Measurements from ENCODE around the gene ZNF793. TPM values are rescaled to one million over a fixed set of nuclear protein-coding genes. Genes with fewer than 3 reads are reported as not detected.

ZNF793 gene
- 10 to 100 TPM in 1 of 4 donors, 1 to 10 TPM in 1, under 1 TPM in 2; 0.22 to 13.2 (median 1.1) TPM for polyA plus RNA-seq
- long read RNA-seq, donor 1: 0 reads
- long read RNA-seq, donor 2: 0 reads
- long read RNA-seq, donor 3: 0 reads
- long read RNA-seq, donor 4: 0 reads
- long read RNA-seq, donor 5: 0 reads
- long read RNA-seq, donor 6: 0 reads
- long read RNA-seq, donor 7, partial matches to known transcripts: 7 of 7 reads
- long read RNA-seq, donor 7, other reads (novel, unspliced or antisense): 0 of 7 reads
- long read RNA-seq, donor 8: 0 reads
- long read RNA-seq, donor 9: 0 reads
- long read RNA-seq, donor 10, partial matches to known transcripts: 0 of 5 reads
- long read RNA-seq, donor 10, other reads (novel, unspliced or antisense): 5 of 5 reads

- Histone ChIP-seq H3K4me1 (ENCODE audit: control insufficient read depth in 3 of 3, insufficient read depth in 2 of 3, low read depth in 1 of 3, low read length in 2 of 3) (peaks cover 0 to 8% (median 0%) of the 10 kb centered on the region in 3 donors), H3K9me3 (ENCODE audit: control insufficient read depth in 2 of 2, insufficient read depth in 1 of 2, low read depth in 1 of 2, low read length in 1 of 2) (peaks cover 1 to 7% of the 10 kb centered on the region in 2 donors), H3K4me3 (ENCODE audit: low read depth in 1 of 3, low read length in 3 of 3) (peak within 1 kb of the TSS; percentile 52 to 78 (median 71)), H3K27ac (ENCODE audit: low read depth in 1 of 3, low read length in 2 of 3) (peak within 1 kb of the TSS; percentile 92 to 95 (median 93)), H3K27me3 (ENCODE audit: control insufficient read depth in 3 of 3, insufficient read depth in 3 of 3, low read length in 3 of 3) (no peaks in the 10 kb centered on the region), H3K36me3 (ENCODE audit: control insufficient read depth in 3 of 3, insufficient read depth in 2 of 3, low read depth in 1 of 3, low read length in 3 of 3) (peaks cover 0 to 4% (median 0%) of the 10 kb centered on the region in 3 donors)
- FAIRE-seq: no peak
- peak; percentile 88 to 96 for DNase-seq
- WGBS, 3 donors: 1% methylated on average over 40 of the region's 40 CpGs
These were observed at the start of gene ZNF793 for GRCh38 chr19:37506387-37507166. Gene ZNF793 (plus strand): TSS chr19:37506939. CDS start chr19:37523440, 16,501 bp downstream.

DNA sequence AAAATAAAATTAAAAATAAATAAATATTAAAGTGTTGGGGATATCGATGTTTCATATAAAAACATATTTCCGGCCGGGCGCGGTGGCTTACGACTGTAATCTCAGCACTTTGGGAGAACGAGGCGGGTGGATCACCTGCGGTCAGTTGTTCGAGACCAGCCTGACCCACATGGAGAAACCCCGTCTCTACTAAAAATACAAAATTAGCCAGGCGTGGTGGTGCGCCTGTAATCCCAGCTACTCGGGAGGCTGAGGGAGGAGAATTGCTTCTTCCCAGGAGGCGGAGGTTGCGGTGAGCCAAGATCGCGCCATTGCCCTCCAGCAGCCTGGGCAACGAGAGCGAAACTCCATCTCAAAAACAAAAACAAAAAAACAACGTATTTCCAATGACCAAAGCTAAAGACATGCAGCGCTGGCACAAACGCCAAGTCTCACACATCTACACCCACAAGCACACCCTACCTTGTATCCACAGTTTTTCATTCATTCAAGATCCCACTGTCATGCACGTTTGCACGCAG, 40.4 kb upstream of the ZNF793 start:
- H3K27ac ChIP-seq (ENCODE audit: low read depth in 1 of 3, low read length in 2 of 3): peak overlapping the region in 2 of 3 donors; percentile 88 to 92
- 26 to 38% (median 36%) methylated on average over 25 of the region's 25 CpGs for WGBS, 3 donors
- no peak for FAIRE-seq

DNA sequence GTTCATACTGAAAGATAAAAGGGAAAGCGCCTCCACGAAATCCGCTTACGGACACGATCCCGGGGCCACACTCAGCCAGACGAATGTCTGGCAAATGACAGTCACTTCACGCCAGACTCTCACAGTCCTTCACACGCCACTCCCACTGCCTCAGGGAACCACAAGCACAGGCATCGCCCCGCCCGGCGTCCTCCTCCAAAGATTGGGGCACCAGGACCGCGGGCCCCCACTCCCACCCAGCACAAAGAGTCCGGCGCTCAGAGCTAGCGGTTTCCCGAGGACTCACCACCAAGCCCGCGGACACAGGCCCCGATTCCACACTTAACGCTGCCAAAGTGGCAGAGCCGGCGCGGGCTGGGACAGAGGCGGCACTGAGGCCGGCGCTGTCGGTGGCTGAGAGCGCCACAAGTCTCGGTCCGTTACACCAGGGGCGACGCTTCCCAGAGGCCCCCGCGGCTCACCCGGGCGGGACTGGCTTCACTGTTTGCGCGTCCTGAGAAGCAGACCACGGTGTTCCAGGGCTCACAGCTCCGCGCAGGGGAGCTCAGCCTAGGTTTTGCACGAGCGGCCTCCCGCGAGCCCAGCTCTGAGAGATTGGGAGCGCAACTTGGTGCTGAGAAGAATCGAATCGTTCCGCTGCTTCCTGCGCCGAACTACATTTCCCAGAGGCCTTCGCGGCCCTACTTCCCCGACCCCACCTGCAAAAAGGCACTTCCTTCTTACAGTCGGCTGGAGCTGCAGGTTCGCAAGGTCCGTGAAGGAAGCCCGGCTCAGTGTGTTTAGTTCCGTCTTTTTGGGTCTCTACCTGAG, 39.7 kb upstream of the ZNF793 start, which contains the start of gene ZNF569:
TSS of gene ZNF569 (minus strand) at position 647 of the 810 bp plus-strand sequence. CDS start 22,523 bp downstream, outside the sequence.
- WGBS, 3 donors: 0% methylated on average over 60 to 62 of the region's 62 CpGs
- peaks cover 0 to 2% (median under 1%) of the 10 kb centered on the region in 3 donors for H3K36me3 ChIP-seq (ENCODE audit: control insufficient read depth in 3 of 3, insufficient read depth in 2 of 3, low read depth in 1 of 3, low read length in 3 of 3)
- DNase-seq: peak; percentile 92 to 98
- FAIRE-seq: no peak
- peaks cover 0 to 10% of the 10 kb centered on the region in 2 donors for H3K9me3 ChIP-seq (ENCODE audit: control insufficient read depth in 2 of 2, insufficient read depth in 1 of 2, low read depth in 1 of 2, low read length in 1 of 2)
- peaks cover 0 to 2% (median 1%) of the 10 kb centered on the region in 3 donors for H3K4me1 ChIP-seq (ENCODE audit: control insufficient read depth in 3 of 3, insufficient read depth in 2 of 3, low read depth in 1 of 3, low read length in 2 of 3)
- peak within 1 kb of the TSS; percentile 59 to 96 (median 67) for H3K4me3 ChIP-seq (ENCODE audit: low read depth in 1 of 3, low read length in 3 of 3)
- no peaks in the 10 kb centered on the region for H3K27me3 ChIP-seq (ENCODE audit: control insufficient read depth in 3 of 3, insufficient read depth in 3 of 3, low read length in 3 of 3)
- peak within 1 kb of the TSS; percentile 64 to 96 (median 88) for H3K27ac ChIP-seq (ENCODE audit: low read depth in 1 of 3, low read length in 2 of 3)

More for the DNA sequence above, 40.4 kb upstream of the ZNF793 start:
- Histone ChIP-seq H3K4me3 (ENCODE audit: low read depth in 1 of 3, low read length in 3 of 3) (peak overlapping the region; percentile 59 to 96 (median 67)), H3K4me1 (ENCODE audit: control insufficient read depth in 3 of 3, insufficient read depth in 2 of 3, low read depth in 1 of 3, low read length in 2 of 3) (peaks cover 0 to 2% (median 1%) of the 10 kb centered on the region in 3 donors), H3K9me3 (ENCODE audit: control insufficient read depth in 2 of 2, insufficient read depth in 1 of 2, low read depth in 1 of 2, low read length in 1 of 2) (peaks cover 0 to 8% of the 10 kb centered on the region in 2 donors), H3K36me3 (ENCODE audit: control insufficient read depth in 3 of 3, insufficient read depth in 2 of 3, low read depth in 1 of 3, low read length in 3 of 3) (peaks cover 0 to 5% (median 0%) of the 10 kb centered on the region in 3 donors), H3K27me3 (ENCODE audit: control insufficient read depth in 3 of 3, insufficient read depth in 3 of 3, low read length in 3 of 3) (no peaks in the 10 kb centered on the region)
- DNase-seq: no peak

GRCh38 chr19:37467608-37468090, 39.1 kb upstream of the ZNF793 start:
- Histone ChIP-seq H3K4me3 (ENCODE audit: low read depth in 1 of 3, low read length in 3 of 3) (peak overlapping the region in 2 of 3 donors; percentile 67 to 96), H3K36me3 (ENCODE audit: control insufficient read depth in 3 of 3, insufficient read depth in 2 of 3, low read depth in 1 of 3, low read length in 3 of 3) (peaks cover 0 to 3% (median 0%) of the 10 kb centered on the region in 3 donors), H3K9me3 (ENCODE audit: control insufficient read depth in 2 of 2, insufficient read depth in 1 of 2, low read depth in 1 of 2, low read length in 1 of 2) (peaks cover 0 to 15% of the 10 kb centered on the region in 2 donors), H3K27me3 (ENCODE audit: control insufficient read depth in 3 of 3, insufficient read depth in 3 of 3, low read length in 3 of 3) (no peaks in the 10 kb centered on the region), H3K27ac (ENCODE audit: low read depth in 1 of 3, low read length in 2 of 3) (peak overlapping the region; percentile 64 to 92 (median 88)), H3K4me1 (ENCODE audit: control insufficient read depth in 3 of 3, insufficient read depth in 2 of 3, low read depth in 1 of 3, low read length in 2 of 3) (peaks cover 0 to 2% (median 1%) of the 10 kb centered on the region in 3 donors)
- no peak for DNase-seq
- 31 to 52% (median 41%) methylated on average over 18 of the region's 18 CpGs for WGBS, 3 donors
- FAIRE-seq: no peak

DNA sequence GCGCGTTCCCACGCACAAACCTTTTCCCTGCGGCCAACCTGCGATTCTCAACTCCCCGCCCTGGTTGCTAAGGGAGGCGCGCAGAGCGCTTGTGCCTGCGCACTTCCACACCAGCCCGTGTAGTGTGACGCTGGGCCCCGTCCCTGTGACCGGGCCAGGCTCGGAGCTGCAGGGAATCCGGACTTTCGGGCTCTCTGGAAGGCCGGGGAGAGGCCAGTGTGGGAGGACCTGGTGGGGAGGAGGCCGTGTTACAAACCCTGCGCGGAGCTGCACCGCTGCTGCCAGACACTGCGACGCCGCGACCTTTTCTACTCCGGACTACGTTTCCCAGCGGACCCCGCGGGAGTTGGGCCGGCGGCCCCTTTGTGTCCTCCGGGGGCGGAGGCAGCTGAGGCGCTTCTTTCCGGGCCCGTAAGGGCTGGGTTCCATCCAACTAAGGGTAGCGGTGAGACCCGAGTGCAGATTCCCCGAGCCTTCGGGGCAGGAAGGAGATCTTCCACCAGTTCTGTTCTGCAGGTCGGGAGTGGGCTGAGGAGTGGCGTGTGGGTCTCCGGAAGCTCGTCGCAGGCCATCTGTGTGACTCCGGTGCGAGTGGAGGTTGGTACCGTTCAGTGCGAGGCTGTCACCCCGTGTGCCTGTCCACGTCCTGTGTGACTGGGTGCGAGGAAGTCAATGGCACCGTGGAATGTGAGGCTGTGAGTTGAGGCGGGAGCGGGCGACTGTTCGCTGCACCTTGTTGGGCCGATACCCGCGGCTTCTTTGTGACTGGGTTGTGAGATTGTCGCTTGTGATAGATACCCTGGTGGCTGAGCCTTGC, 37.6 kb upstream of the ZNF793 start, which contains the start of gene ZNF570:
TSS of gene ZNF570 (plus strand) at position 396 of the 817 bp plus-strand sequence. CDS start 999 bp downstream, outside the sequence.
- 0 to 1% (median 0%) methylated on average over 62 to 63 of the region's 63 CpGs for WGBS, 3 donors
- Histone ChIP-seq H3K27ac (ENCODE audit: low read depth in 1 of 3, low read length in 2 of 3) (peak within 1 kb of the TSS; percentile 57 to 96 (median 94)), H3K36me3 (ENCODE audit: control insufficient read depth in 3 of 3, insufficient read depth in 2 of 3, low read depth in 1 of 3, low read length in 3 of 3) (peaks cover 0 to 3% (median 0%) of the 10 kb centered on the region in 3 donors), H3K4me1 (ENCODE audit: control insufficient read depth in 3 of 3, insufficient read depth in 2 of 3, low read depth in 1 of 3, low read length in 2 of 3) (peaks cover 0 to 2% (median 1%) of the 10 kb centered on the region in 3 donors), H3K9me3 (ENCODE audit: control insufficient read depth in 2 of 2, insufficient read depth in 1 of 2, low read depth in 1 of 2, low read length in 1 of 2) (peaks cover 0 to 21% of the 10 kb centered on the region in 2 donors), H3K4me3 (ENCODE audit: low read depth in 1 of 3, low read length in 3 of 3) (peak within 1 kb of the TSS; percentile 60 to 86 (median 60)), H3K27me3 (ENCODE audit: control insufficient read depth in 3 of 3, insufficient read depth in 3 of 3, low read length in 3 of 3) (no peaks in the 10 kb centered on the region)
- FAIRE-seq (no peak), DNase-seq (peak; percentile 87 to 97)

DNA sequence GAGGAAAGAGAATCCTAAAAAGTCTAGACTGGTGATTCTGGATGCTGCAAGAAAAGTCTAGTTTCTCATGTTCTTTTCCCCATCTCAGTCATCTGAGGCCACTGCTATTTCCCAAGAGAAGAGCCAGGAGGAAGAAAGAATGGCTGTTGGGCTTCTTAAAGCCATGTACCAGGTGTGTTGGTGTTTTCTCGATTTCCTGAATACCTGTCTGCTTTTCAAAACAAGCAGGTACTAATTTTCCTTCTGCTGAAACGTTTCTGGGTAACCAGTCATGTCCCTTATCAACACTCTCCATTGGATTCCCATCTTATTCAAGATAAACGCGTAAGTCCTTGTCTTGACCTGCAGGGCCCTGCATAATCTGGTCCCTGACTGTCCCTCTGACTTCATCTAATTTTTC, 36.5 kb upstream of the ZNF793 start:
- WGBS, 3 donors: 78 to 81% (median 78%) methylated on average over 4 of the region's 4 CpGs
- peaks cover 0 to 2% (median 1%) of the 10 kb centered on the region in 3 donors for H3K4me1 ChIP-seq (ENCODE audit: control insufficient read depth in 3 of 3, insufficient read depth in 2 of 3, low read depth in 1 of 3, low read length in 2 of 3)
- FAIRE-seq: no peak

DNA sequence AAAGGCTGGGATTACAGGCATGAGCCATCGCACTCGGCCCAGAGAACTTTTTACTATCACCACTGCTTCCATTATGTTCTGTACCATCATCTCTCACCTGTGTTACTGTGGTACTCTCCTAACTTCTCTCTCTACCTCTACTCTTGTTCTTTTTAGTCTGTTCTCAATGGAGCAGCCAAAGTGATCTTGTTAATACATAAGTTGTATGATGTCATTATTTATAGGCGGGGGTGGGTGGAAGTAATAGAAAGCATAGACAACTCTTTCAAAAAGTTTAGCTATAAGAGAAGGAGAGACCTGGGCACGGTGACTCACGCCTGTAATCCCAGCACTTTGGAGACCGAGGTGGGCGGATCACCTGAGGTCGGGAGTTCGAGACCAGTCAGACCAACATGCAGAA, 34.6 kb upstream of the ZNF793 start:
- peaks cover 0 to 2% (median 1%) of the 10 kb centered on the region in 3 donors for H3K4me1 ChIP-seq (ENCODE audit: control insufficient read depth in 3 of 3, insufficient read depth in 2 of 3, low read depth in 1 of 3, low read length in 2 of 3)
- H3K27me3 ChIP-seq (ENCODE audit: control insufficient read depth in 3 of 3, insufficient read depth in 3 of 3, low read length in 3 of 3): no peaks in the 10 kb centered on the region
- peaks cover 0 to 12% (median 10%) of the 10 kb centered on the region in 3 donors for H3K36me3 ChIP-seq (ENCODE audit: control insufficient read depth in 3 of 3, insufficient read depth in 2 of 3, low read depth in 1 of 3, low read length in 3 of 3)
- FAIRE-seq (no peak), DNase-seq (no peak)
- WGBS, 3 donors: 96 to 99% (median 99%) methylated on average over 9 of the region's 9 CpGs
- H3K4me3 ChIP-seq (ENCODE audit: low read depth in 1 of 3, low read length in 3 of 3): no peak overlapping the region
- peaks cover 0 to 30% of the 10 kb centered on the region in 2 donors for H3K9me3 ChIP-seq (ENCODE audit: control insufficient read depth in 2 of 2, insufficient read depth in 1 of 2, low read depth in 1 of 2, low read length in 1 of 2)
- no peak overlapping the region for H3K27ac ChIP-seq (ENCODE audit: low read depth in 1 of 3, low read length in 2 of 3)

More for the DNA sequence above, 36.5 kb upstream of the ZNF793 start:
- no peak for DNase-seq
- H3K36me3 ChIP-seq (ENCODE audit: control insufficient read depth in 3 of 3, insufficient read depth in 2 of 3, low read depth in 1 of 3, low read length in 3 of 3): peaks cover 0 to 6% (median 0%) of the 10 kb centered on the region in 3 donors
- H3K27me3 ChIP-seq (ENCODE audit: control insufficient read depth in 3 of 3, insufficient read depth in 3 of 3, low read length in 3 of 3): no peaks in the 10 kb centered on the region
- H3K9me3 ChIP-seq (ENCODE audit: control insufficient read depth in 2 of 2, insufficient read depth in 1 of 2, low read depth in 1 of 2, low read length in 1 of 2): peaks cover 0 to 26% of the 10 kb centered on the region in 2 donors
- no peak overlapping the region for H3K27ac ChIP-seq (ENCODE audit: low read depth in 1 of 3, low read length in 2 of 3)
- no peak overlapping the region for H3K4me3 ChIP-seq (ENCODE audit: low read depth in 1 of 3, low read length in 3 of 3)

Data from small intestine (tissue), 16 donors.